Suppressor macrophage treated with lipopolysaccharide for 4 hours (primary cell): ENCODE results near the gene HSD17B1.
"Not testable (repeated sequence)": the region's sequence is repeated elsewhere in the genome, so short reads cannot be mapped to it uniquely, and the experiment has no call there.

ENCODE experiments used
- DNase-seq: peaks from one replicate; pipeline ENCODE4 v3.0.0-alpha.2; 2020

The HSD17B1 gene

DNA sequence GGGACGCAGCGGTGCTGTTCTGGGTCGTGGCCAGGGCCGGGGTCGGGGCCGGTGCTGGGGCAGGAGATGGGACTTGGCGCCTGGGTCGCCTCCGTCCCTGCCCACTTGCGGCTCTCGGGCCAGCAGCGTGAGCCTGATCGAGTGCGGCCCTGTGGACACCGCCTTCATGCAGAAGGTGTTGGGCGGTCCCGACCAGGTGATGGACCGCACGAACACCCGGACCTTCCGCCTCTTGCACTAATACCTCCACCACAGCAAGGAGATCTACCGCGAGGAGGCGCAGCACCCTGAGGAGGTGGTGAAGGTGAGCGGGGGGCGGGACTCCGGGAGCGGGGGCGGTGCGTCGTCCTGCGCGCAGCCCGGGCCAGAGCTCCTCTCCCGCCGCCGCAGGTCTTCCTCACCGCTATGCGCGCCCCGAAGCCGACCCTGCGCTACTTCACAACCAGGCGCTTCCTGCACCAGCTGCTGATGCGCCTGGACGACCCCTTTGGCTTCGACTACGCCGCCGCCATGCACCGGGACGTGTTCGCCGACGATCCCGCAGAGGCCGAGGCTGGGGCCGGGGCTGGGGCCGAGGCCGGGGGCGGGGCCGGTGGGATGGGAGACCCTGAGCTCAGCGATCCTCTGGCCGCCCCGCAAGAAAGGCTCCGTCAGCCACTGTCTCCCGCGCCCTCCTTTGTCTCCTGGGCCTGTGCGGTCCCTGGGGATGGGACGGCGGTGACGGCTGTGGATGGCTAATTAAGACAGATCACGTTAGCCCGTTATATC is 4.5 kb upstream of the HSD17B1 start:
- DNase-seq: no peak

DNA sequence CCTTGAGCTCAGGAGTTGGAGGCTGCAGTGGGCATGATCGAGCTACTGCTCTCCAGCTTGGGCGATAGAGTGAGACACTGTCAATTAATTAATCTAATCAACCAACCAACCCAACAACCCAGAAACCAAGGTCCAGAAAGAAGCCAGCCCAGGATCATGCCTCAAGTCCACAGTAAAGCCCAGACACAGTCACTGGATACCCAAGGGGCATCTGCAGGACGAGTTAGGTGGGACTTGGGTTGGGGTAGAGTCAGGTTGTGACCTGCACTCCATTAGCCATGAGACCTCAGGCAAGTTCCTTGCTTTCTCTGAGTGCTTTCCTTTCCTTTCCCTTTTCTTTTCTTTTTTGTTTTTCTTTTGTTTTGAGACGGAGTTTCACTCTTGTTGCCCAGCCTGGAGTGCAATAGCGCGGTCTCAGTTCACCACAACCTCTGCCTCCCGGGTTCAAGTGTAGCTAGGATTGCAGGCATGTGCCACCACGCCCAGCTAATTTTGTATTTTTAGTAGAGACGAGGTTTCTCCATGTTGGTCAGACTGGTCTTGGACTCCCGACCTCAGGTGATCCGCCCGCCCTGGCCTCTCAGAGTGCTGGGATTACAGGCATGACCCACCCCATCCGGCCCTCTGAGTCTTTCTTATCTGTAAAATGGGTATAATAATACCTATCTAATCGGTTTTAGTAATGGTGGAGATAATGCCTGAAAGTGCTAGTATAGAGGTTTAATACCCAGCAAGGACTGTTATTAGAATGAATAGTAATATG is 3.5 kb upstream of the HSD17B1 start:
- peak; percentile 19 for DNase-seq

DNA sequence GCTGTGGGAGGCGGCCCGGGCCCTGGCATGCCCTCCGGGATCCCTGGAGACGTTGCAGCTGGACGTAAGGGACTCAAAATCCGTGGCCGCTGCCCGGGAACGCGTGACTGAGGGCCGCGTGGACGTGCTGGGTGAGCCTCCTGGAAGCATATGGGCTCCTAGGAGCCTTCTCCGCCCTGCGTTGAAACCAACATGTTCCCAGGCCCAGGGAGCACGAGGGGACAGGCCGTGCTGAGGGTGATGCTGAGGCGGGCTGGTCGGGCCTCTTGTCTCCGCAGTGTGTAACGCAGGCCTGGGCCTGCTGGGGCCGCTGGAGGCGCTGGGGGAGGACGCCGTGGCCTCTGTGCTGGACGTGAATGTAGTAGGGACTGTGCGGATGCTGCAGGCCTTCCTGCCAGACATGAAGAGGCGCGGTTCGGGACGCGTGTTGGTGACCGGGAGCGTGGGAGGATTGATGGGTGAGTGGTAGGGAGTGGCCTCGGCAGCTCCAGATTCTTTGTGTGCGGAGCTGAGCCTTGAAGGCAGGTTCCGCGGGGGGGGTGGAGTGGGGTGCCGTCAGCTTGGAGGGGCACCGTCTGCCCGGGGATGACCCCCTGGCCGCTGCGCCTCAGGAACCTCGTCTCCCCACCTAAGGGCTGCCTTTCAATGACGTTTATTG is 567 bp downstream of the HSD17B1 start:
- DNase-seq: no peak

DNA sequence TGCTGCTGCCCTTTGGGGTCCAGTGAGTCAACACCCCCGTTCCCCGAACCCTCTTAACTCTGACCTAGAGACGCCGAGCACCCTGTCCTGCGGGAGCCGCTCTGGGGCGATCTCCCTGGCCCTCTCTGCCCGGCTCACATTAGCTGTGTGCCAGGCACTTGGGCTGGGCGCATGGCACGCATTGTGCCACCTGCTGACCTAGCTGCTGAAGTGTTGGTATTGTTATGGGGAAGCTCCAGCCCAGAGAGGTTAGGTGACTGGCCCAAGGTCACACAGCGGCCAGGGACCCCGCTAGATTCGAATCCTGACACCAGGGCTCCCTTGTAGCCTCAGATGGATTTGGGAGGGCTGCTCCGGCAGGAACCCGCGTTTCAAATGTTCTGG is 1.1 kb downstream of the HSD17B1 start:
- no peak for DNase-seq

DNA sequence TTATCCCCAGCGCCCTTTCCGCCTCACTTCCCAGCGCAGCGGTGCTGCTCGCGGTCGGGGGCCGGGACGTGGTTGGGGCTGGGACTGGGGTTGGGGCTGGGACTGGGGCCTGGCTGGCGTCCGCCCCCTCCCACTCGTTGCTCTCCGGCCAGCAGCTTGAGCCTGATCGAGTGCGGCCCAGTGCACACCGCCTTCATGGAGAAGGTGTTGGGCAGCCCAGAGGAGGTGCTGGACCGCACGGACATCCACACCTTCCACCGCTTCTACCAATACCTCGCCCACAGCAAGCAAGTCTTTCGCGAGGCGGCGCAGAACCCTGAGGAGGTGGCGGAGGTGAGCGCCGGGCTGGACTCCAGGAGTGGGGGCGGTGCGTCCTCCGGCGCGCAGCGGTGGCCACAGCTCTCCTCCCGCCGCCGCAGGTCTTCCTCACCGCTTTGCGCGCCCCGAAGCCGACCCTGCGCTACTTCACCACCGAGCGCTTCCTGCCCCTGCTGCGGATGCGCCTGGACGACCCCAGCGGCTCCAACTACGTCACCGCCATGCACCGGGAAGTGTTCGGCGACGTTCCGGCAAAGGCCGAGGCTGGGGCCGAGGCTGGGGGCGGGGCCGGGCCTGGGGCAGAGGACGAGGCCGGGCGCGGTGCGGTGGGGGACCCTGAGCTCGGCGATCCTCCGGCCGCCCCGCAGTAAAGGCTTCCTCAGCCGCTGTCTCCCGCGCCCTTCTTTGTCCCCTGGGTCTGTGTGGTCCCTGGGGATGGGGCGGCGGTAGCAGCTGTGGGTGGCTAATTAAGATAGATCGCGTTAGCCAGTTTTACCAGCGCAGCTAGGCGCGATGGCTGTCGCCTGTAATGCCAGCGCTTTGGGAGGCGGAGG is 1.8 kb downstream of the HSD17B1 start:
- peak; percentile 83 for DNase-seq

DNA sequence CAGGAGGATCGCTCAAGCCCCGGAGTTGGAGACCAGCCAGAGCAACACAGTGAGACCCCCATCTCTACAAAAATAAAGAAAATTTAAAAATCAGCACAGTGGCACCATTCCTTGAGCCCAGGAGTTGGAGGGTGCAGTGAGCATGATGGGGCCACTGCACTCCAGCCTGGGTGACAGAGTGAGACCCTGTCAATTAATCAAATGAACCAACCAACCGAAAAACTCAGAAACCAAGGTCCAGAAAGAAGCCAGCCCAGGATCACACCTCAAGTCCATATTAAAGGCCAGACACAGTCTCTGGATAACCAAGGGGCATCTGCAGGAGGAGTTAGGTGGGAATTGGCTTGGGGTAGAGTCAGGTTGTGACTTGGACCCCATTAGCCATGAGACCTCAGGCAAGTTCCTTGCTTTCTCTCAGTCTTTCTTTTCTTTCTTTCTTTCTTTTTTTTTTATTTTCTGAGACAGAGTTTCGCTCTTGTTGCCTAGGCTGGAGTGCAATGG is 2.4 kb downstream of the HSD17B1 start:
- DNase-seq: no peak

DNA sequence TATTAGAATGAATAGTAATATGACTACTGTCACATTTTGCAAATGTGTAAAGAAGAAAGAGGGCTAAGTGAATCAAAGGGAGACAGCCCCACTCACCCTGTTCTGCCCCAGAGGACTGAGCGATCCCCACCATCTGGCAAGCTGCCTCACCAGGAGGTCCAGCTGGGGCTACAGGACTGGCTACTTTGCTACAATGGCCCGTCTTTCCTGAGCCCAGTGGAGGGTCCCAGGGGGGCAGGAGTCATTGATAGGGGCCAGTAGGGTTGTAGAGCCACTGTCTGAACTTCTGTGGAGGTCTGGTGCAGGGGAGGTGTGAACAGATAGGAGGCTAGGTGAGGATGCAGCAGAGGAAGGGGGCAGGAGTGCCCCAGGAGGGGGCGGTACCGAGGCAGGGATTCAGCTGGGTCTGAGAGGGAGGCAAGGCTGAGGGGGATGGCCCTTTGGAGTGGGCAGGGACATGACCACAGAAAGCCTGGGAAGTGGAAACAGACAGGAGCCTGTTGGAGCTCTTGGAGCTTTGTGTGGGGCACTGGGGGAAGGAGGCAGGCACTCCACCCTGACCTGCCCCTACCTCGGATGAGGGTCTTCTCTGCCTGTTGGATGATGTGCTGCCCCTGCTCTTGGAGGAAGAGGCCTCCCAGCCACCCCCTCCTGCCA is 3.4 kb downstream of the HSD17B1 start:
- DNase-seq: not testable (repeated sequence)

DNA sequence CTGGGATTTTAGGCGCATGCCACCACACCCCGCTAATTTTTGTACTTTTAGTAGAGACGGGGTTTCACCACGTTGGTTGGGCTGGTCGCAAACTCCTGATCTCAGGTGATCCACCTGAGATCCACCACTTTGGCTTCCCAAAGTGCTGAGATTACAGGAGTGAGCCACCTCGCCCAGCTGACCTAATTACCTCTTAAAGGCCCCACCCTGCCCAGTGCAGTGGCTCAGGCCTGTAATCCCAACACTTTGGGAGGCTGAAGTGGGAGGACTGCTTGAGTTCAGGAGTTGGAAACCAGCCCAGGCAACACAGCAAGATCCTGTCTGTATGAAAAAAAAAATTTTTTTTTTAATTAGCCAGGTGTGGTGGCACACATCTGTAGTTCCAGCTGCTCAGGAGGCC is 6.4 kb downstream of the HSD17B1 start:
- no peak for DNase-seq

DNA sequence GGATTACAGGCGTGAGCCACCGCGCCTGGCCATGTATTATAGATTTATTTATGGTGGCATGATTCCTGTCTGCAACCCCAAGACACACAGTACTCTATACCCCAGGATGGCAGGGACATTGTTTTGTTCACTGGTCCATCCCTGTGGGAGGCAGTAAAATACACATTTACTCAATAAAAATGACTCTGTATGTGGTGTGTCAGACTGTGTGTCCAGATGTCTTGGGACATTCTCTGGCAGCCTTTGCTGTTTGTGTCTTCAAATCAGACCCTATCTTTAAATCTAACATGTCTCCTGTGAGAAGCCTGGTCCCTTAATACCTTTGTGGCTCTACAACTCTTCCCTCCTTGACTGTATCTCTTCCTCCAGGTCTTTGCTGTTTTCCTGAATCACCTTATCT is 7.5 kb downstream of the HSD17B1 start:
- no peak for DNase-seq

DNA sequence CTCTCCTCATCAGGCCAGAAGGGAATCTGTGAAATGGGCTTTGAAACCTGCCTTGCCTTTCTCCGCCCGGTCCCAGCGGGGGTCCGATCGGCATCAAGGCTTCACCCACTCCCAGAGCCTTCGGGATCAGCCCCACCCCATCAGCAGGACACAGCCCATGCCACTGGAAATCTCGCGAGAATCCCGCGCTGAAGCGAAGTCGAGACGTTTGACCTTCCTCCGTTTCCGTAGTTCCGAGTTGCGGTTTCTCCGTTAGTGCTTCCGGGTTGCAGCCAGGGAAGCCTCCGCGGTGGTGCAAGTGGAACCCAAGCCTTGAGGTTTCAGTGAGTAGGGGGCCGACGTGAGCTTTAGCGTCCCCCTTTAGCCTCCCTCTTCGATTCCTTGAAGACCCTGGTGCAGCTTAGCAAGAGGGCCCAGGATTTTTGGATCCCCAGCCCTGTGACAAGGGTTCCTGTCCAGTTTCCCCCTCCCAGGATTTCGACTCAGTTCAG is 9.2 kb downstream of the HSD17B1 start, which contains the start of gene COASY:
Gene COASY, plus strand, starts transcription at position 252 of the 491 bp plus-strand sequence. CDS start 475 bp downstream, outside the sequence.
- peak; percentile 99 for DNase-seq

DNA sequence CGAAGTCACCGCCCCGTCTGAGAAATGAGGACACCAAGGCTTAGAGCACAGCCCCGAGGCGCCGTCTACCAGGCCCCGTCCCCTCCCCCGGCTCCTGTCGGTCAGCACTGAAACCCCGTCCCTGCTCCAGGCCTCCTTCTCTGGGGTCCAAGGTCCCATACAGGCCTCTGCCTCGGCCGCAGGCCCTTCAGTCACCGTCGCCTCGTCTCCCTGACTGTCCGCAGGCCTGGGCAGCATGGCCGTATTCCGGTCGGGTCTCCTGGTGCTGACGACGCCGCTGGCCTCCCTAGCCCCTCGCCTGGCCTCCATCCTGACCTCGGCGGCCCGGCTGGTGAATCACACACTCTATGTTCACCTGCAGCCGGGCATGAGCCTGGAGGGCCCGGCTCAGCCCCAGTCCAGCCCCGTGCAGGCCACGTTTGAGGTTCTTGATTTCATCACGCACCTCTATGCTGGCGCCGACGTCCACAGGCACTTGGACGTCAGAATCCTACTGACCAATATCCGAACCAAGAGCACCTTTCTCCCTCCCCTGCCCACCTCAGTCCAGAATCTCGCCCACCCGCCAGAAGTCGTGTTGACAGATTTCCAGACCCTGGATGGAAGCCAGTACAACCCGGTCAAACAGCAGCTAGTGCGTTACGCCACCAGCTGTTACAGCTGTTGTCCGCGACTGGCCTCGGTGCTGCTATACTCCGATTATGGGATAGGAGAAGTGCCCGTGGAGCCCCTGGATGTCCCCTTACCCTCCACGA is 9.8 kb downstream of the HSD17B1 start:
- DNase-seq: peak; percentile 78

DNA sequence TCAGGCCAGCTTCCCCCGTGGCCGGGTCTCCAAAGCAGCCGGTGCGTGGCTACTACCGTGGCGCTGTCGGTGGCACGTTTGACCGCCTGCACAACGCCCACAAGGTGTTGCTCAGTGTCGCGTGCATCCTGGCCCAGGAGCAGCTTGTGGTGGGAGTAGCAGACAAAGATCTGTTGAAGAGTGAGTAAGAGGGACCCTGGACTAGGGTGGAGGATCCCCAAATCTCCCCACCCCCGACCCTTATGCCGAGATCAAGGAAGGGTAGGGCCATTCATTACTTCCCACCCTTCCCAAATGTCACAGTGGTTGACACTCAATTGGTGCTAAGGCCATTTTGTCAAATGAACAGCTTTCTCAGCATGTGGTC is 10.4 kb downstream of the HSD17B1 start:
- no peak for DNase-seq

DNA sequence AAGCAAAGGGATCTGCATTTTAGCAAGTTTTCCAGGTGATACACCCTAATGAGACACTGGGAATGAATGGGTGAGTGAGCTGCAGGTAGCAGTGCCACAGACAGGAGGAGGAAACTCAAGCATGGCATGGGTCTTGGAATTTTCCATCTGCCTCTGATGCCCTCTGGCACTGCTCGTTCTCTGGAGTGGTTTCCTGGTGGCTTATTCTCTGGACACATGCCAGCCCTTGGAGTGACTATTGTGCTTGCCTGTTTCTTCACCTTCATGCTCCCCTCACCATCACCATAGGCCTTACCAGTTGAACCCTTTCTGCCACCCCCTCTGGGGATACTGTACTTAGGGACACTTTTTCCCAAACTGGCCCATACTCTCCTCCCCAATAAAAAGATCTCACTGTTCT is 10.8 kb downstream of the HSD17B1 start:
- no peak for DNase-seq

DNA sequence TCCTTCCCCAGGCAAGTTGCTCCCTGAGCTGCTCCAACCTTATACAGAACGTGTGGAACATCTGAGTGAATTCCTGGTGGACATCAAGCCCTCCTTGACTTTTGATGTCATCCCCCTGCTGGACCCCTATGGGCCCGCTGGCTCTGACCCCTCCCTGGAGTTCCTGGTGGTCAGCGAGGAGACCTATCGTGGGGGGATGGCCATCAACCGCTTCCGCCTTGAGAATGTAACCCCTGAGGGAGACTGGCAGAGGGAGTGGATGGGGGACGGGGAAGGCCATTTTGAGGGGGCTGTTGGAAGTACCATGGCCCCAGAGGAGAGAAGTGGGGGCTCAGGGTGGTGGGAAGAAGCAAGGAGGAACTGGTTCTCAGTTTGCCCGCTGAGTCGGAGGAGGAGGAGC is 11.2 kb downstream of the HSD17B1 start:
- no peak for DNase-seq

DNA sequence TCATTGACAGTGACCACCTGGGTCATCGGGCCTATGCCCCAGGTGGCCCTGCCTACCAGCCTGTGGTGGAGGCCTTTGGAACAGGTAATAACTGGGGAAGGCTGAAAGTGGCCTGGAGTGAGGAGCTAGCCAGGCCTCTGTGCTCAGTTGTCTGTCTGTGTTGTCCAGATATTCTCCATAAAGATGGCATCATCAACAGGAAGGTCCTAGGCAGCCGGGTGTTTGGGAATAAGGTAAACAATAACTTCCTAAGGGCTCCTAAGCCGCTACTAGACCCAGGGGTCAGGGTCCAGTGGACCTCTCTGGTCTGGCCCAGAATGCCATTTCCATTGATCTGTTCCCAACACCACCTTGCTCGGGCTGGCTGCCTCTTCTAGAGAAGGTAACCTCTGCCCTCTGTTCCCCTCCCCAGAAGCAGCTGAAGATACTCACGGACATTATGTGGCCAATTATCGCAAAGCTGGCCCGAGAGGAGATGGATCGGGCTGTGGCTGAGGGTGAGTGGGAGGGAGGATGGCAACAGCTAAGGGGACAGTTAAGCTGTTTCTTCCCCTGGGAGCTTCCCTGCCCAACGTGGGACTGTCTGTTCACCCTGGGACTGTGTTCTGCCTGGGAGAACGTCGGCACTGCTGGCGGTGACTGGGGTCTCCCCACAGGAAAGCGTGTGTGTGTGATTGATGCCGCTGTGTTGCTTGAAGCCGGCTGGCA is 12.2 kb downstream of the HSD17B1 start:
- DNase-seq: no peak

DNA sequence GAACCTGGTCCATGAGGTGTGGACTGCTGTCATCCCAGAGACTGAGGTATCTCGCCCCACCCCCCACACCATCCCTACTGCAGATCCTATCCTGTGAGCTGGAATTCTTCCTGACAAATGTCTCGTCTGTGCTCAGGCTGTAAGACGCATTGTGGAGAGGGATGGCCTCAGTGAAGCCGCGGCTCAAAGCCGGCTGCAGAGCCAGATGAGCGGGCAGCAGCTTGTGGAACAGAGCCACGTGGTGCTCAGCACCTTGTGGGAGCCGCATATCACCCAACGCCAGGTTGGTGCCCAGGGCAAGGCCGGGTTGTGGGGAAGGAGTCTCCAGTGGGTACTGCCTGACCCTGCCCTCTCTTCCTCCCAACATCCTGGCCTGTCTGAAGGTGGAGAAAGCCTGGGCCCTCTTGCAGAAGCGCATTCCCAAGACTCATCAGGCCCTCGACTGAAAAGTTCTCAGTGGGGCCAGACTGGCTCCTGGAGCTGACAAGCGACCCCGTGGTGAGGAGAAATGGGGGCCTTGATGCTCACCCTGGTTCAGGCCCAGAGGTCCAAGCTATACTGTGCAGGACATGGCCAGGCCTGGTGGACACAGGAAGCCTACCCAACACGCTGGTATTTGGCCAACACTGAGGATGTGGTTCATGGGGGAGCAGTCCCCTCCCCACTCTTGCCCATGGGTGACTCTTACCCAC is 12.9 kb downstream of the HSD17B1 start:
- no peak for DNase-seq

DNA sequence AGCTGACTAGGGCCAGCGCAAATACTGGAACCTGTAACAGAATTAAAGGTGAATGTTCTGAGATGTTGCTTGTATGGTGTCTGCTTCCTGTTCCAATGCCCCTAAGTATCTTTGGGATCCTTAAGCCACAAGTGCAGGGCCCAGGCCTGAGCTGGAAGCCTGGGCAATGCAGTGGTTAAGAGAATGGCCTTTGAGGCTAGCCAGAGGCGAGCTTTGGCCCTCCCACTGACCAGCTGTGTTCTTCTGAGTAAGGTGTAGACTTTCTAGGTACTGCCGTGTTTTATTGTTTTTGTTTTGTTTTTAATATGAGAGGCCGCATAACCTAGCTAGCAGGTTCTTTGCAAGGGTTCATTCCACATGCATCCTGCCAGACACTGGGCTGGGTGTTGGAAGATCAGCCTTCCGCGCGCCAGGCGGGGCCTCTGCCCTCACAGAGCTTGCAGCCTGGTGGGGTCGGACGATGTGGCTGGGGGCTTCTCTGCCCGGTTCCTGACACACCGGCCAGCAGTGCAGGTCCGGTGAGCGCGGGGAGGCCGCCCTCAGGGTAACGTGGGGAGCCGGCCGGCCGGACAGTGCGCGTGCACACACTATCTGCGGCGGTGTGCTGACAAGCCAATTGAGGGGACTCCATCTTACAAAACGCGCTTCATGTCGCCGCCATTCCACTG is 13.6 kb downstream of the HSD17B1 start:
- DNase-seq: no peak

DNA sequence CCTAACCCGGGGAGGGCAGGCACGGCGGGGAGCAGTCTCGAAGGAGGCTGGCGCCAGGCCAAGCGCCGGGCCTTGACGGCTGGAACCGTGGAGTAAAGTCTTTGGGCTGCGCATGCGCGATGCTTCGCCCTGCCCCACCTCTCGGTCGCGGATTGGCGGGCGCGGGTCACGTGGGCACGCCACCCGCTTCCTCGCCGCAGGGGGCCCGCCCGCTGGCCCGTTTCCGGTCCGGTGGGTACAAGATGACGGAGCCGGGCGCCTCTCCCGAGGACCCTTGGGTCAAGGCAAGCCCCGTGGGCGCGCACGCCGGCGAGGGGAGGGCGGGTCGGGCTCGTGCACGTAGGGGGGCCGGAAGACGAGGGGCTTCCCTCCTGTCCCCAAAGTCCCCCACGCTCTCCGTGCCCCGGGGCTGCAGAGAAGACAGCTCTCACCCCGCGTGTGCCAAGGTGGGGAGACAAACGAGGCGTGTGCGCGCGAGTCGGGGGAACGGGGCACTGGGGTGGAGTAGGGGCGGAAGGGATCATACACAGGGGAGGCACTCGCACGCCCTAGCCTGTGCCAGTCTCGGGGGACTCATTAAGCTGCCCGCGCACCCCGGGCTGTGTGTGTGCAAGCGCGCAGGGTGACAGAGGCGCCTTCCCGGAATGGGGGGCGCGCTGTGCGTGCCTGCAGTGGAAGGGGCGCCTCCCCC is 14.3 kb downstream of the HSD17B1 start, which contains the start of gene MLX:
Gene MLX, plus strand, starts transcription at position 218 of the 691 bp plus-strand sequence. Its CDS starts 25 bp downstream, at position 243.
- peak; percentile 98 for DNase-seq
